ENCODE measurements around the gene ZNF268. TPM values are rescaled to one million over a fixed set of nuclear protein-coding genes. Genes with fewer than 3 reads are reported as not detected.

The ZNF268 gene
- total and polyA plus RNA-seq, 2 of the 8 experiments (the other 6 are each of a cell fraction or from before 2014, with no cell fraction given): 6.3 to 22.3 TPM

GRCh38 chr12:133217219-133217618 lies 35.9 kb downstream of the ZNF268 start:
- Histone ChIP-seq H3K9ac (replicated peaks in 1 of 4; ENCODE audit: extremely low read depth in 1 of 4, low read depth in 3 of 4, low read length in 3 of 4) (no peak overlapping the region), H2BK5ac (ENCODE audit: low read depth, low read length) (no peak overlapping the region), H2BK120ac (replicated peaks; ENCODE audit: low read depth, low read length) (no peak overlapping the region), H3K14ac (ENCODE audit: insufficient read length) (no peak overlapping the region), H3K4me2 (ENCODE audit: insufficient read depth in 1 of 2, low read depth in 2 of 2, low read length in 2 of 2) (no peak overlapping the region), H2AK5ac (ENCODE audit: low read depth, low read length) (no peak overlapping the region), H3K36me3 (ENCODE audit: control insufficient read depth in 2 of 4, insufficient read depth in 4 of 4, low read length in 3 of 4) (no peaks in the 10 kb centered on the region), H3K23ac (ENCODE audit: insufficient read length) (no peak overlapping the region), H3K27me3 (replicated peaks in 1 of 4; ENCODE audit: control insufficient read depth in 3 of 4, extremely low read depth in 1 of 4, insufficient read depth in 3 of 4, low read length in 3 of 4) (no peaks in the 10 kb centered on the region), H3K4me1 (replicated peaks in 1 of 4; ENCODE audit: control insufficient read depth in 3 of 4, insufficient read depth in 4 of 4, low read length in 3 of 4) (no peaks in the 10 kb centered on the region), H3K18ac (ENCODE audit: extremely low read depth, low read length) (no peak overlapping the region), H4K91ac (replicated peaks; ENCODE audit: insufficient read length, low read length) (no peak overlapping the region), H3K4ac (replicated peaks; ENCODE audit: insufficient read length, low read depth, low read length) (no peak overlapping the region), H2BK20ac (ENCODE audit: low read length) (no peak overlapping the region), H3K79me1 (ENCODE audit: low read depth, low read length) (no peaks in the 10 kb centered on the region), H2BK15ac (ENCODE audit: low read length) (no peak overlapping the region), H3K4me3 (ENCODE audit: extremely low read depth in 1 of 4, insufficient read depth in 2 of 4, low read depth in 3 of 4, low read length in 4 of 4) (no peak overlapping the region), H3K79me2 (ENCODE audit: control insufficient read depth in 1 of 2, insufficient read depth in 2 of 2, low read length in 2 of 2) (no peaks in the 10 kb centered on the region), H2AFZ (ENCODE audit: low read length) (no peak overlapping the region), H3K27ac (ENCODE audit: low read depth, low read length) (no peak overlapping the region), H3K56ac (replicated peaks; ENCODE audit: insufficient read length, low read depth, low read length) (no peak overlapping the region), H3K9me3 (ENCODE audit: insufficient read depth in 2 of 2, low read depth in 1 of 2, low read length in 1 of 2) (peaks cover 84 to 90% of the 10 kb centered on the region in 2 experiments), H4K5ac (ENCODE audit: insufficient read length, low read depth, low read length) (no peak overlapping the region), H4K20me1 (replicated peaks in 1 of 2; ENCODE audit: control insufficient read depth in 1 of 2, insufficient read depth in 2 of 2, low read length in 2 of 2) (no peaks in the 10 kb centered on the region), H3K23me2 (ENCODE audit: low read depth, low read length) (no peaks in the 10 kb centered on the region), H2BK12ac (ENCODE audit: low read depth, low read length) (no peak overlapping the region), H4K8ac (ENCODE audit: extremely low read depth, insufficient read depth, low read length) (no peak overlapping the region)
- FAIRE-seq: no peak
- ChIA-PET CTCF (ENCODE audit: partially characterized antibody) (no interaction called here), POLR2A (ENCODE audit: partially characterized antibody) (no interaction called here)
- TF ChIP-seq HDAC6 (IDR thresholded peaks at IDR 0.05; ENCODE audit: low read depth, low read length): no peak
- 55% methylated on average over 3 of the region's 3 CpGs; no CpG with 5 or more reads in 1 of the 2 experiments for WGBS, 2 experiments (ENCODE audit: extremely low coverage in 1 of 2, insufficient coverage in 1 of 2, insufficient read length in 1 of 2, insufficient replicate concordance in 2 of 2, low coverage in 1 of 2, low lambda C conversion rate in 2 of 2, missing lambda C conversion rate in 1 of 2)
- DNase-seq (ENCODE audit: low read depth in 1 of 2, low spot score in 2 of 2): no peak

Data from H1 (cell line).